Adipose tissue (tissue), 3 donors: ENCODE measurements around the gene TTLL4. TPM values are rescaled to one million over a fixed set of nuclear protein-coding genes. Genes with fewer than 3 reads are reported as not detected.
"Not testable (repeated sequence)": the region's sequence is repeated elsewhere in the genome, so short reads cannot be mapped to it uniquely, and the experiment has no call there.

Experiments used
- H3K27ac ChIP-seq: one replicate; pipeline ENCODE4 v1.5.1; 2013; ENCODE audit warnings: low read depth, low read length
- whole genome bisulfite sequencing, 3 donors: extraction: QIAGEN DNeasy Blood & Tissue Kit; methylation state at CpG; one replicate each; pipeline ENCODE4 v1.1.7; 2013; 5-methylcytosine and 5-hydroxymethylcytosine counted together
- polyA plus RNA-seq, 3 donors: library from polyadenylated mRNA; stranded (reverse); fragments of 200-250 nt; gene quantifications; one replicate each; pipeline ENCODE4 v1.2.3, GENCODE V29; 2013
- donor health status: healthy with polysubstance abuse.
- donor health status: Bipolar disorder and iron deficiency.
- donor health status: healthy.

Gene TTLL4, protein sequence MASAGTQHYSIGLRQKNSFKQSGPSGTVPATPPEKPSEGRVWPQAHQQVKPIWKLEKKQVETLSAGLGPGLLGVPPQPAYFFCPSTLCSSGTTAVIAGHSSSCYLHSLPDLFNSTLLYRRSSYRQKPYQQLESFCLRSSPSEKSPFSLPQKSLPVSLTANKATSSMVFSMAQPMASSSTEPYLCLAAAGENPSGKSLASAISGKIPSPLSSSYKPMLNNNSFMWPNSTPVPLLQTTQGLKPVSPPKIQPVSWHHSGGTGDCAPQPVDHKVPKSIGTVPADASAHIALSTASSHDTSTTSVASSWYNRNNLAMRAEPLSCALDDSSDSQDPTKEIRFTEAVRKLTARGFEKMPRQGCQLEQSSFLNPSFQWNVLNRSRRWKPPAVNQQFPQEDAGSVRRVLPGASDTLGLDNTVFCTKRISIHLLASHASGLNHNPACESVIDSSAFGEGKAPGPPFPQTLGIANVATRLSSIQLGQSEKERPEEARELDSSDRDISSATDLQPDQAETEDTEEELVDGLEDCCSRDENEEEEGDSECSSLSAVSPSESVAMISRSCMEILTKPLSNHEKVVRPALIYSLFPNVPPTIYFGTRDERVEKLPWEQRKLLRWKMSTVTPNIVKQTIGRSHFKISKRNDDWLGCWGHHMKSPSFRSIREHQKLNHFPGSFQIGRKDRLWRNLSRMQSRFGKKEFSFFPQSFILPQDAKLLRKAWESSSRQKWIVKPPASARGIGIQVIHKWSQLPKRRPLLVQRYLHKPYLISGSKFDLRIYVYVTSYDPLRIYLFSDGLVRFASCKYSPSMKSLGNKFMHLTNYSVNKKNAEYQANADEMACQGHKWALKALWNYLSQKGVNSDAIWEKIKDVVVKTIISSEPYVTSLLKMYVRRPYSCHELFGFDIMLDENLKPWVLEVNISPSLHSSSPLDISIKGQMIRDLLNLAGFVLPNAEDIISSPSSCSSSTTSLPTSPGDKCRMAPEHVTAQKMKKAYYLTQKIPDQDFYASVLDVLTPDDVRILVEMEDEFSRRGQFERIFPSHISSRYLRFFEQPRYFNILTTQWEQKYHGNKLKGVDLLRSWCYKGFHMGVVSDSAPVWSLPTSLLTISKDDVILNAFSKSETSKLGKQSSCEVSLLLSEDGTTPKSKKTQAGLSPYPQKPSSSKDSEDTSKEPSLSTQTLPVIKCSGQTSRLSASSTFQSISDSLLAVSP
- polyA plus RNA-seq: 1 to 10 TPM; 4.0 to 7.8 (median 7.2) TPM

DNA sequence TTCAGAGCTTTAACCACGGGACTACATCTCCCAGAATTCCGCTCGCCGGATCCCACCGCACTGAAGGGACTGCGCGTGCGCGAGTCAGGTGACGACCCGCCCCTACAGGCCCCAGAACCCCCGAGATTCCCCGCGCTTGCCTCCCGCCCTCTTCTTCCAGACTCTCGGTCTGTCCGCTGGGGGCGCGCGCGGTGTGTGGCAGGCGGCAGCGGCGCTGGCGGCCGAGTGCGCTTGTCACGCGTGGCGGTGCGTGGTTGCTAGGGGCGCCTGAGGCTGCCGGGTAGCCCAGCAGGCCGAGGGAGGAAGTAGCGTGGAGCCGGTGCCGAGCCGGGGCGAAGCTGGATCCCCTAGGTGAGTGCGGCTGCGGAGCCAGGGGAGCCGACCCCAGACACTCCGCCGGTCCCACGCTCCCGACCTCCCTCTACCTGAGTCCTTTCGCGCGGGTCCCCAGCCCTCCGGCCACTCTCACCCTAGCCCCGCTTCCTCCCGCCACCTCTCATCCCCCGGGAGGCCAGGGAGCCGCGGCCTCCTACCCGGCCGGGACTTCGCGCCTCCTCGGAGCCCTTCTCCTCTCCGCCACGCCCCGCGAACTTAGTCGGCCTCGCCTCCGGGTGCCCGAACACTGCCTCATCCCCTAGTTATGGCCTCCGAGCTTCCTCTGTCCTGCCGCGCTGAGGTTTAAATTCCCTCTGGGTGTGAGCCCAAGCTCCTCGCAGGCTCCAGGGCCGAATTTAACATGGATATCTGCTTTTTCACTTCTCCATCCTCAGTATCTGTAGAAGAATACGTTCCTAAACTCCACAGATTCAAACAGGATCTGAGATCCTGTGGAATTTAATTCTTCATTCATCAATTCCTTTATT is at the start of gene TTLL4:
Gene TTLL4 (plus strand): TSS at position 149 of the 863 bp plus-strand sequence. CDS start 26,842 bp downstream, outside the sequence.
- H3K27ac ChIP-seq: peak within 1 kb of the TSS; percentile 88
- WGBS, 3 donors: 0 to 1% (median 0%) methylated on average over 62 to 74 of the region's 74 CpGs

DNA sequence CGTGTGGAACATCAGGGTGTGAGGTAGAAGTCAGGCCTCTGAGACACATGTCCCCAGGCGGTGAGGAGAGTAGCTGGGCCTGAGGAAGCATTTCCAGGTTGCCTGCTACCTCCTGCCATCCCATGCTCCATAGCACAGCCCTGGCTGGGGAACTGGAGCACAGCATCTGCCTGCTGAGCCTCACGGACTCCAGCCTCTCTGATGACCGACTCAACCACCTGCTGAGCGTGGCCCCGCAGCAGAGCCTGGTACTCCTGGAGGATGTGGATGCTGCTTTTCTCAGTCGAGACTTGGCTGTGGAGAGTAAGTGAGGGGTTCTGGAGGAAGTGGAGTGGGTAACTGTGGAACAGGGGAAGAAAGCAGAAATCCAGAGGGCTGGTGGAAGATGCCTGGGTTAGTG is 48.3 kb upstream of the TTLL4 start:
- WGBS, 3 donors: 83 to 87% (median 84%) methylated on average over 7 of the region's 7 CpGs
- no peak overlapping the region for H3K27ac ChIP-seq

DNA sequence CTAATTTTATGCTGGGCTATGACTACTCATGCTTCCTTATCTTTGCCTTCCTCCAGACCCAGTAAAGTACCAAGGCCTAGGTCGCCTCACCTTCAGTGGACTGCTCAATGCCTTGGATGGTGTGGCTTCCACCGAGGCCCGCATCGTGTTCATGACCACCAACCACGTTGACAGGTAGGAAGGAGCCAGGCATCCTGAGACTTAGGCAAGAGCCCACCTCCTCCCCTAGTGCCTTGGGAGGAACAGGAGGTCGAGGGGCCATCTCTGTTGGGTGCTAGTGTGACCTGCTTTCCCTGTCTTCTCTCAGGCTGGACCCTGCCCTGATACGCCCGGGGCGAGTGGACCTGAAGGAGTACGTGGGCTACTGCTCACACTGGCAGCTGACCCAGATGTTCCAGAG is 47.8 kb upstream of the TTLL4 start:
- 81 to 89% (median 86%) methylated on average over 10 of the region's 10 CpGs for WGBS, 3 donors
- H3K27ac ChIP-seq: no peak overlapping the region

DNA sequence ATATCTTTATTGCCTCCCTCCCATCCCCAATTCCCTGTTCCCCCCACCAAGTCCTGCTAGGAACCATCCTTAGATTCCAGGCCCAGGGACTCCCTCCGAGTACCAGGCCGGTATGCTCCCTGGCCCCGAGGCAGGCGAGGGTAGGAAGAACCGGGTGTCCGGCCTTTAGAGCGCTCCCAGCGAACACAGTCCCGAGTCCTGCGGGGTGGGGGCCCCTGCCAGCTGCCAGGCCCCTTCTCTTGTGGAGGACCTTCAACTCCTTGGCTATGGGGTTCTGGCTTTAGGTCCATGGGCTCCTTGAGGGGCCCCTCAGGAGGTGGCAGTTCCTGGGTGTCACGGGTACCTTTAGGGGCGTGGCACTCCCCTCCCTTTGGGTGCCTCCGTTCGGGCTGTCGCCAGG is 46.7 kb upstream of the TTLL4 start:
- H3K27ac ChIP-seq: no peak overlapping the region
- WGBS, 3 donors: 89 to 91% (median 91%) methylated on average over 15 of the region's 15 CpGs

DNA sequence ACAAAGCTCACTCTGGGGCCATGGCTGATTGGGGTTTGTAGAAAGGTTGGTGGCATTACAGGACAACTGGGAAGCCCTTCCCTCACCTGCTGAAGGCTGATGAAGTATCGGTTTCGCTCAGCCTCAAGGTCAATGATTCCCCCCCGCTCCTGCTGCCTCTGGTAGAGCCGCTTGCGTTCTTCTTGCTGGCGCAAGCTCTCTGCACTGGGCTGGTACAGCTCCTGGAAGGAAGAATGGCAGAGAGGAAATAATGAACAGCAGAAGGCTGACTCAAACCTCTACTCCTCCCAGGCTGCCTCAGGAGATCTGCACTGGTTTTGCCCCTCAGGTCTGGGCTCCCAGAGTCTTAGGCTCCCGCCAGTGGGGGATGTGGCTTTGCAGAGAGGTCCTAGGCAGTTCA is 46.0 kb upstream of the TTLL4 start:
- 86 to 96% (median 95%) methylated on average over 7 of the region's 7 CpGs for WGBS, 3 donors
- H3K27ac ChIP-seq: no peak overlapping the region

DNA sequence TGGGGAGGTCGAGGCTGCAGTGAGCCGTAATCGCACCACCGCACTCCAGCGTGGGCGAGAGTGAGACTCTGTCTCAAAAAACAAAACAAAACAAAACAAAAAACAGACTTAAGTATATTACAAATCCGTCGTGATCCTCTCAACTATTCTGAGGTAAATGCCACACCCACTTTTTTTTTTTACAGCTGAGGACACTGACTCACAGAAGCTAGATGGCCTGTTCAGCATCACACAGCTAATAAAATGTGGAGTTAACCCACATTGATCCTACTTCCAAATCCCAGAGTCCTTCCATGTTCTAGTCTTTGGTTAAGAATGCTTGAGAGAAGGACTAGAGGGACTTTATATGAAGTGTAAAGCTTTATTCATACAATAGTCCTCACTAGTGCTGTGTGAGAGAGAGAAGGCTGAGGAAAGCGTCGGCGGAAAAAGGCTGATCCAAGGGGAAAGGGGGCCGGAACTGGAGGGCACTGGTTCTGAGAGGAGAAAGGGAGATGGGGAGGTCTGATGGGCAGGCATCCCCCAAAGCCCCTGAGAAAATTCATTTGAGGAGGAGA is 39.5 kb upstream of the TTLL4 start:
- no peak overlapping the region for H3K27ac ChIP-seq
- 42 to 48% (median 46%) methylated on average over 12 of the region's 12 CpGs for WGBS, 3 donors

DNA sequence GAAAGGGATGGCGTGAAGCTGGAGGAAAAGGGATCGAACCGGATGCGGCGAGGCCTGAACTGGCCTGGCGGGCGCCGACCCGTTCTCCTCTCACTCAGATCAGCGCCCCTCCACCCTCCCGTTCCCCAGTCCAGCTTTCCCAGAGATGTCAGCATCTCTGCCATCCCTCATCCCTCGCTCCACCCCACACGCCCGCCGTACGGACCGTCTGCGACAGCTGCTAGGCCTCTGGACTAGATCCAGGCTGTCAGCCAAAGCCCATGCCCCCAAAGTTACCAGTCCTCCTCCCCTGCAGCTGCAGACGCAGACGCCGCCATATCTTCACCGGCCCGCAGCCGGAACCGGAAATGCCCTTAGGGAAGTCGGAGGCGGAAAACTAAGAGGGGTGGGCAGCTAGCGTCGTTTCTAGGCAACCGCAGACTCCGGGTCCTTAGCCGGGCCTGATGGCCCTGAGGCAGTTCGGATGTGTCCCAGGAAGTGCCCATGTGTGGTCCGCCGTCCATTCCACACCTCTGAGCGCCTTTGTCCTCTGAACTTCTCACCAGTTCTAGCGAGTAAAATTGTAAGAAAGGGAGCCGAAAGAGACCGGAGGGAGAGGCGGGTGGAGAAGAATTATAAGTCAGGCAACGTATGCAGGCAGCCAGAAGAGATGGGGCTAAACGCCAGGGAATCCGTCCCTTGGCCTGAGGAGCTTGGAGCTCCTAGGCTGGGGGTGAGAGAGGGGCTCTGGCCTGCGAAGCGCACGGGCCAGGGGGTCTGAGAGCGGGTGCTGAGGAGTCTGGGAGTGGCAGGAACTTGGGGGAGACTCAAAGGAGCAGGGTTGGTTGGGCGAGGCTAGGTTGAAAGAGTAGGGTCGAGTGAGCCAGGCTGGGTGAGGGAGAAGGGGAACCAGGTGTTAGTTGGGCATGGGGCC is 38.7 kb upstream of the TTLL4 start, which contains the start of the genes RNF25 and STK36:
Gene RNF25 (minus strand): TSS at position 349 of the 913 bp plus-strand sequence. CDS start 32 bp downstream, at position 317.
Gene STK36 (plus strand): TSS at position 433 of the 913 bp plus-strand sequence. CDS start 744 bp downstream, outside the sequence.
- 0 to 1% (median 0%) methylated on average over 36 to 49 of the region's 49 CpGs for WGBS, 3 donors
- no peak within 1 kb of the TSS for H3K27ac ChIP-seq

DNA sequence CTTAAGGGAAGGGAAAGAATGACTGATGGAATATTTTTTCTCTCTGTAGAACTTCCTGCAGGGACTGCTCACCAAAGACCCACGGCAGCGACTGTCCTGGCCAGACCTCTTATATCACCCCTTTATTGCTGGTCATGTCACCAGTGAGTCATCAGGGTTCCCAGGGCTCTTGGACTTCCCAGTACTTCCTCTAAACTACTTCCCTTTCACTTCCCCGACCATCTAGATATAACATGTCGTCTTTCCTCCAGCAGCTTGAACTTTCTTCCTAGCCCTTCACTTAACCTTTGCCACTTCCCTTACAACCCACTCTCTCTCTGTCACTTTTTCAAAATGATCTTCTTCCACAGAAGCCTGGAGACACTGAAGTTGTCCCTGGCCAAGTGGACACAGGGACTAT is 31.5 kb upstream of the TTLL4 start:
- H3K27ac ChIP-seq: no peak overlapping the region
- WGBS, 3 donors: 55 to 74% (median 58%) methylated on average over 4 of the region's 4 CpGs

DNA sequence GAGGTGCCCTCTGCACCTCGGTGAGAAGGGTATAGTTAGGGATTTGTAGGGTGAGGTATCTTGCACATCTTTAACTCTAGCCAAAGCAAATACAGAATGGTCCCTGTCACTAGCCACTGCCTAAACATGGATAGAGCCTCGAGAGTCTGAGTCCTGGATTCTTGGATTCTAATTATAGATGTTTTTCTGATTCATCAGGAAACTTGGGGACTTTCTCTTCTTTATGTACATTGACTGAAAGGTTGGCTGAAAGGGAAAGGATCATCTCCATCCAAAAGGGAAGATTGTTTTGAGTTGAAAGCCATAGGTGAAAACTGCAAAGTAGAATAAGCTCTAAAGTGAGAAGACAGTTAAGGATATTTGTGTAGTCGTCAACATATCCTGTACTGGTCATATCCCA is 30.6 kb upstream of the TTLL4 start:
- 77 to 85% (median 82%) methylated on average over 3 of the region's 3 CpGs for WGBS, 3 donors
- H3K27ac ChIP-seq: no peak overlapping the region

DNA sequence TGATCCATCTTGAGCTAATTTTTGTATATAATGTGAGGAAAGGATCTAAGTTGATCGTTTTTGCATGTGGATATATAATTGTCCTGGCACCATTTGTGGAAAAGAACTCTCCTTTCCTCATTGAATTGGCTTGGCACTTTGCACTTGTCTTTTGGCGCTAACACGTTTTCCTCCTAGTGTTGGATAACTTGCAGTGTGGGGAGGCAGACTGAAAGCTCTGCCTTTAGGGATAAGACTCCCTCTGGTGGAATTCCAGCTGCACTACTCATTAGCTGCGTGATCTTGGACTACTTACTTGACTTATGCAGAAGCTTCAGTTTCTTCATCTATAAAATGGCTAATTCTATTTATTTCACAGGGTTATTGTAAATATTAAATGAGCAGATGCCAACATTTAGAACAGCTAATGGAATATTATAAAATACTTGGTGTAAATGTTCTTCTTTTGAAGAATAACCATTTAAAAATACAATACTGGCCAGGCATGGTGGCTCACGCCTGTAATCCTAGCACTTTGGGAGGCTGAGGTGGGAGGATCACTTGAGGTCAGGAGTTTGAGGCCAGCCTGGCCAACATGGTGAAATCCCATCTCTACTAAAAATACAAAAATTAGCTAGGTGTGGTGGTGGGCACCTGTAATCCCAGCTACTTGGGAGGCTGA is 23.1 kb upstream of the TTLL4 start:
- H3K27ac ChIP-seq: not testable (repeated sequence)
- WGBS, 3 donors: 22 to 29% (median 25%) methylated on average over 5 of the region's 5 CpGs

DNA sequence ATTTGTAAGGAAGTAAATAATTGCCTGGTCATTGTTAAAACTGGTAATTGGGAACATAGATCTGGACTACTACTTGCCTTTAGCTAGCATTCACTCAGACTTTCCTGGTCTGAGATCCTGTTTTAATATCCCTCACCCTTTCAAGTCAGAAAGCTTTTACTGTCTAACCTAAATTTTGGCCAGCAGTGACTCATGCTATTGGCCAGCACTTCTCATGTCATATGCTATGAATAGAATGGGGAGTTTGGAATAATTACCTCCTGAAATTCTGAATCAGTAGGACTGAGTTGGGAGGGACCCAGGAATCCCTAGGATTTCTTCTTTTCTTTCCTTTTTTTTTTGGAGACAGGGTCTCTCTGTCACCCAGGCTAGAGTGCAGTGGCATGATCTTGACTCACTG is 19.4 kb upstream of the TTLL4 start:
- H3K27ac ChIP-seq: no peak overlapping the region

DNA sequence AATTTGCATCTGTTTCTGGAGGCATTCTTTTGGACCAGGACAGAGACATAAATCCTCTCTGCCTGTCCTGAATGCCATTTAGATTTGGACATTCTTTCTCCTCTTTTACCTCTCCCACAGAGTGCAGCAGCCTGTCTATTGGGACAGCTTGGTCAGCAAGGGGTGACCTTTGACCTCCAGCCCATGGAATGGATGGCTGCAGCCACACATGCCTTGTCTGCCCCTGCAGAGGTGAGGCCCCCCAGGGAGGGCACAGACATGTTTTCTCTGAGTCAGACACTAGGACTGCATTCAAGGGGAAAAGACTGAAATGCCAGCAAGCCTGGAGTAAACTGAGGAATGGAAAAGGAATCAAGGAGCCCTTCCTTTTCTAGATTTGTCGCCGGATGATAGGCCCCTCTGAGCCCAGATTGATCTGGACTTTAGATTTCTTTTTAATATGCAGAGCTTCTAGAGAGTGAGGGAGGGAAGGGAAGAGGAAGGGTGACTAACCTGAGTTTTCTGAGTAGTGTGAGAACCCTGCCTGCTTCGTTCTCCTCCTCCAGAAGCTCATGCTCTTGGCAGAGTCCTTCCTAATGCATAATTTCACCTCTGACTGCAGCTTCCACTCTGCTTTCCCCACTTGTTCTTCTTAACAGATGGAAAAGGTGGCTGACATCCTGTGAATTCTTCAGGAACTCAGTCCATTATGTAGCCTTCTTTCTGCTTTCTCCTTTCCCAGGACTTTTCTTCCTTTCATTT is 16.1 kb upstream of the TTLL4 start:
- H3K27ac ChIP-seq: no peak overlapping the region
- WGBS, 3 donors: 85 to 96% (median 87%) methylated on average over 3 of the region's 3 CpGs

DNA sequence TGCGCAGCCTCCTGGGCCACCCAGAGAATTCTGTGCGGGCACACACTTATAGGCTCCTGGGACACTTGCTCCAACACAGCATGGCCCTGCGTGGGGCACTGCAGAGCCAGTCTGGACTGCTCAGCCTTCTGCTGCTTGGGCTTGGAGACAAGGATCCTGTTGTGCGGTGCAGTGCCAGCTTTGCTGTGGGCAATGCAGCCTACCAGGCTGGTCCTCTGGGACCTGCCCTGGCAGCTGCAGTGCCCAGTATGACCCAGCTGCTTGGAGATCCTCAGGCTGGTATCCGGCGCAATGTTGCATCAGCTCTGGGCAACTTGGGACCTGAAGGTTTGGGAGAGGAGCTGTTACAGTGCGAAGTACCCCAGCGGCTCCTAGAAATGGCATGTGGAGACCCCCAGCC is 11.8 kb upstream of the TTLL4 start:
- no peak overlapping the region for H3K27ac ChIP-seq
- WGBS, 3 donors: 80 to 94% (median 92%) methylated on average over 8 of the region's 8 CpGs

DNA sequence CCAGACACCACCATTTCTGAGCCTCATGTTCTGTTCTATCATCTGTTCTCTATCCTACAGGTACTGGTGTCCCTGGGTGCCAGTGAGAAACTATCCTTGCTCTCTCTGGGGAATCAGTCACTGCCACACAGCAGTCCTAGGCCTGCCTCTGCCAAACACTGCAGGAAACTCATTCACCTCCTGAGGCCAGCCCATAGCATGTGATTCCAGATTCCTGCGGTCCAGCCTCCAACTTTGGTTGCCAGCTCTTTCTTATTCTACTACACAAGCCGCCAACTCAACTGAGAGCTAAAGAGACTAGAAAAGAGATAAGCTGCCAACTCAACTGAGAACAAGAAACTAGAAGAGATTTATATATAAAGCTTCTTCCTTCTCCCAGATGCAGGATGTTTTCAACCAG is 8.8 kb upstream of the TTLL4 start:
- no peak overlapping the region for H3K27ac ChIP-seq
- 93% methylated on average over 2 of the region's 2 CpGs for WGBS, 3 donors

DNA sequence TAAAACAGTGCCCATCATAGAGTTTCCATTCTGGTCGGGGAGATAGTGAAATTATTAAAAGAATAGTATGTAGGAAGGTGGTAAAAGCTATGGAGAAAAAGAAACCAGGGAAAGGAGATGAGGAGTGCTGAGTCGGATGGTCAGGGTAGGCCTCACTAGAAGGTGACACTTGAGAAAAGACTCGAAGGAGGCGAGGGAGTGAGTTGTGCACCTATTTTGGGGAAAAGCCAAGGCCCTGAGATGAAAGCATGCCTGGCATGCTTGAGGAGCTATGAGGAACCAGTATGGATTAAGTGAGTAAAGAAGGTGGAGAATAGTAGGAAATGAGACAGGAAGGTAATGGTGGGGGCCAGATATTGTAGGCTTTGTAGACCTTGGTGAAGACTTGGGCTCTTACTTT is 7.3 kb upstream of the TTLL4 start:
- no peak overlapping the region for H3K27ac ChIP-seq
- WGBS, 3 donors: 83 to 89% (median 86%) methylated on average over 4 of the region's 4 CpGs
